Measurements from ENCODE around the gene STK39. TPM values are rescaled to one million over a fixed set of nuclear protein-coding genes. Genes with fewer than 3 reads are reported as not detected.

The STK39 gene
- polyA plus RNA-seq, 1 donor from 2014 or later: 9.5 TPM

DNA sequence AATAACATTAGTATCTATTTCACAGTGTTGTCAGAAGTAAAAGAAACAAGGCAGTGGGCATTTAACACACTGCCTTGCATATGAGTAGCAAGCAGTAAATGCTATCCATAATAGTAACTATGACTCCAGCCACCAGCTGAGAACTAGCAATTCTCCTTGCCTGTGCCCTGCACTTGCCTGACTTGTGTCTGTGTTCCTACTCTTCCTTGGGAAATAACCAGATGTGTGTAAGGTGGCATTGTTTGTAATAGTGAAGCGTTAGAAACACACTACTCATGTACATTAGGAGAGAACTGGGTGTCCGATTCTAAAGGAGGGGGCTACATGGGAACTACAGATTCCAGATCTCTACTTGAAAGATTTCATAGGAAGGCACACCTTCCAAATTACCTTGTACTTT is 197.8 kb downstream of the STK39 start:
- TF ChIP-seq, protein P1, sequence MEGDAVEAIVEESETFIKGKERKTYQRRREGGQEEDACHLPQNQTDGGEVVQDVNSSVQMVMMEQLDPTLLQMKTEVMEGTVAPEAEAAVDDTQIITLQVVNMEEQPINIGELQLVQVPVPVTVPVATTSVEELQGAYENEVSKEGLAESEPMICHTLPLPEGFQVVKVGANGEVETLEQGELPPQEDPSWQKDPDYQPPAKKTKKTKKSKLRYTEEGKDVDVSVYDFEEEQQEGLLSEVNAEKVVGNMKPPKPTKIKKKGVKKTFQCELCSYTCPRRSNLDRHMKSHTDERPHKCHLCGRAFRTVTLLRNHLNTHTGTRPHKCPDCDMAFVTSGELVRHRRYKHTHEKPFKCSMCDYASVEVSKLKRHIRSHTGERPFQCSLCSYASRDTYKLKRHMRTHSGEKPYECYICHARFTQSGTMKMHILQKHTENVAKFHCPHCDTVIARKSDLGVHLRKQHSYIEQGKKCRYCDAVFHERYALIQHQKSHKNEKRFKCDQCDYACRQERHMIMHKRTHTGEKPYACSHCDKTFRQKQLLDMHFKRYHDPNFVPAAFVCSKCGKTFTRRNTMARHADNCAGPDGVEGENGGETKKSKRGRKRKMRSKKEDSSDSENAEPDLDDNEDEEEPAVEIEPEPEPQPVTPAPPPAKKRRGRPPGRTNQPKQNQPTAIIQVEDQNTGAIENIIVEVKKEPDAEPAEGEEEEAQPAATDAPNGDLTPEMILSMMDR (IDR thresholded peaks at IDR 0.05; ENCODE audit: poor library complexity, severe bottlenecking): no peak
- TF ChIP-seq, protein P2, sequence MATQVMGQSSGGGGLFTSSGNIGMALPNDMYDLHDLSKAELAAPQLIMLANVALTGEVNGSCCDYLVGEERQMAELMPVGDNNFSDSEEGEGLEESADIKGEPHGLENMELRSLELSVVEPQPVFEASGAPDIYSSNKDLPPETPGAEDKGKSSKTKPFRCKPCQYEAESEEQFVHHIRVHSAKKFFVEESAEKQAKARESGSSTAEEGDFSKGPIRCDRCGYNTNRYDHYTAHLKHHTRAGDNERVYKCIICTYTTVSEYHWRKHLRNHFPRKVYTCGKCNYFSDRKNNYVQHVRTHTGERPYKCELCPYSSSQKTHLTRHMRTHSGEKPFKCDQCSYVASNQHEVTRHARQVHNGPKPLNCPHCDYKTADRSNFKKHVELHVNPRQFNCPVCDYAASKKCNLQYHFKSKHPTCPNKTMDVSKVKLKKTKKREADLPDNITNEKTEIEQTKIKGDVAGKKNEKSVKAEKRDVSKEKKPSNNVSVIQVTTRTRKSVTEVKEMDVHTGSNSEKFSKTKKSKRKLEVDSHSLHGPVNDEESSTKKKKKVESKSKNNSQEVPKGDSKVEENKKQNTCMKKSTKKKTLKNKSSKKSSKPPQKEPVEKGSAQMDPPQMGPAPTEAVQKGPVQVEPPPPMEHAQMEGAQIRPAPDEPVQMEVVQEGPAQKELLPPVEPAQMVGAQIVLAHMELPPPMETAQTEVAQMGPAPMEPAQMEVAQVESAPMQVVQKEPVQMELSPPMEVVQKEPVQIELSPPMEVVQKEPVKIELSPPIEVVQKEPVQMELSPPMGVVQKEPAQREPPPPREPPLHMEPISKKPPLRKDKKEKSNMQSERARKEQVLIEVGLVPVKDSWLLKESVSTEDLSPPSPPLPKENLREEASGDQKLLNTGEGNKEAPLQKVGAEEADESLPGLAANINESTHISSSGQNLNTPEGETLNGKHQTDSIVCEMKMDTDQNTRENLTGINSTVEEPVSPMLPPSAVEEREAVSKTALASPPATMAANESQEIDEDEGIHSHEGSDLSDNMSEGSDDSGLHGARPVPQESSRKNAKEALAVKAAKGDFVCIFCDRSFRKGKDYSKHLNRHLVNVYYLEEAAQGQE (IDR thresholded peaks at IDR 0.05; ENCODE audit: borderline replicate concordance): no peak
- no peak for TF ChIP-seq MXI1 (conservative IDR thresholded peaks at IDR 0.05; ENCODE audit: poor library complexity, severe bottlenecking)
- TF ChIP-seq SMC3 (conservative IDR thresholded peaks at IDR 0.05; ENCODE audit: poor library complexity): no peak
- no peak for TF ChIP-seq EP300 (conservative IDR thresholded peaks at IDR 0.05; ENCODE audit: poor library complexity, severe bottlenecking)
- TF ChIP-seq TAF1 (IDR thresholded peaks at IDR 0.05; ENCODE audit: low read depth): no peak
- no peak for TF ChIP-seq EZH2 (IDR thresholded peaks at IDR 0.05; ENCODE audit: borderline replicate concordance, insufficient read depth, low read length, poor library complexity, severe bottlenecking)
- no peak for TF ChIP-seq RAD21 (conservative IDR thresholded peaks at IDR 0.05)
- TF ChIP-seq POLR2AphosphoS5 (IDR thresholded peaks at IDR 0.05): no peak
- H3K9me3 ChIP-seq (ENCODE audit: low read length): no peaks in the 10 kb centered on the region
- H4K20me1 ChIP-seq (ENCODE audit: insufficient read depth): no peaks in the 10 kb centered on the region
- H3K27me3 ChIP-seq (ENCODE audit: insufficient read depth, low read depth, low read length): no peaks in the 10 kb centered on the region
- no peaks in the 10 kb centered on the region for H3K79me2 ChIP-seq (replicated peaks; ENCODE audit: insufficient read depth, low read length)
- H3K9ac ChIP-seq (ENCODE audit: low read length): no peak overlapping the region
- H3K4me3 ChIP-seq (ENCODE audit: low read length): no peak overlapping the region
- no peak overlapping the region for H3K27ac ChIP-seq (ENCODE audit: low read length)
- H2AFZ ChIP-seq (ENCODE audit: low read depth, low read length): no peak overlapping the region
- H3K36me3 ChIP-seq (ENCODE audit: insufficient read depth, low read length): no peaks in the 10 kb centered on the region
- H3F3A ChIP-seq (ENCODE audit: insufficient read depth, low read length, poor library complexity, severe bottlenecking): no peaks in the 10 kb centered on the region
- H3K9me2 ChIP-seq (ENCODE audit: insufficient read depth, low read length): no peaks in the 10 kb centered on the region
- H3K4me2 ChIP-seq (ENCODE audit: low read length): no peak overlapping the region

DNA sequence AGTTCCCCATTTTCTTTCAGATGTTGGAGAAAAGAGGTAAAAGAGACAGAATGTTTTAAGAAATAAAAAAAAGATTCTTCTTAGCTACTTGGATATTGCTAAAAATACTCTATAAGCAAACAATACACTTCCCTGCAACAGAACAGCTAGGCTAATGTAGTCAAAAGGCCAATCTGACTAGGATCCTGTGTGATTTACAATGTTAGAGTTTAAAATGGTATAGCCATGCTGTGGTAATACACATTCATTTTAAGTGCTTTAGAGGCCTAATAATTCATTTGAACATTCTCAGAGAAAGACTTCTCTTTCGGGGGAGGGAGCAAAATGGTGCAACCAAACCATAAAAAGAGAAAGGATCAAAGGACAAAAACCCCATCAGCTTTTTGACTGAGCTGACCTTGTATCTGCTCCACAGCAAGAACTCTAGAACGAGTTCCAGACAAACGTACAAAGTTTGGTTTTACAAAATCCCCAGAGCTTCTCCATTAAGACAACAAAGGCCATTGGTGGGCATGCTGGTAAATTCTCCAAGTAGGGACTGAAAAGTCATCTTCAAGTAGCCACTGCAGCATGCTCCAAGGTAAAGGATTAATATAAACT is 200.2 kb downstream of the STK39 start:
- no peak overlapping the region for H2AFZ ChIP-seq (ENCODE audit: low read depth, low read length)
- no peaks in the 10 kb centered on the region for H3K9me3 ChIP-seq (ENCODE audit: low read length)
- no peaks in the 10 kb centered on the region for H3K79me2 ChIP-seq (replicated peaks; ENCODE audit: insufficient read depth, low read length)
- no peak overlapping the region for H3K9ac ChIP-seq (ENCODE audit: low read length)
- no peaks in the 10 kb centered on the region for H3K9me2 ChIP-seq (ENCODE audit: insufficient read depth, low read length)
- no peak overlapping the region for H3K4me3 ChIP-seq (ENCODE audit: low read length)
- no peak overlapping the region for H3K4me2 ChIP-seq (ENCODE audit: low read length)
- H3F3A ChIP-seq (ENCODE audit: insufficient read depth, low read length, poor library complexity, severe bottlenecking): no peaks in the 10 kb centered on the region
- no peaks in the 10 kb centered on the region for H4K20me1 ChIP-seq (ENCODE audit: insufficient read depth)
- H3K27me3 ChIP-seq (ENCODE audit: insufficient read depth, low read depth, low read length): no peaks in the 10 kb centered on the region
- H3K36me3 ChIP-seq (ENCODE audit: insufficient read depth, low read length): no peaks in the 10 kb centered on the region
- no peak for TF ChIP-seq TAF1 (IDR thresholded peaks at IDR 0.05; ENCODE audit: low read depth)
- no peak for TF ChIP-seq POLR2AphosphoS5 (IDR thresholded peaks at IDR 0.05)
- no peak for TF ChIP-seq EP300 (conservative IDR thresholded peaks at IDR 0.05; ENCODE audit: poor library complexity, severe bottlenecking)
- TF ChIP-seq, protein P2 (IDR thresholded peaks at IDR 0.05; ENCODE audit: borderline replicate concordance): no peak
- H3K27ac ChIP-seq (ENCODE audit: low read length): no peak overlapping the region
